Astrocyte (in vitro differentiated cells and primary cell): Measurements from ENCODE around the gene STXBP5. TPM values are rescaled to one million over a fixed set of nuclear protein-coding genes. Genes with fewer than 3 reads are reported as not detected.
A peak's percentile ranks its signal among the peaks of the same experiment; 100 is the strongest.

Experiments
- DNase-seq: peaks from one replicate; pipeline ENCODE4 v3.0.0-alpha.2; 2010; ENCODE audit warnings: low read depth
- FAIRE-seq: peaks from 2 replicates; lab custom pipeline; 2011; peaks lifted over from hg19 to GRCh38; lab: Jason Lieb, UNC
- H2AFZ ChIP-seq: 2 replicates; pipeline ENCODE4 v1.6.0; 2012; ENCODE audit warnings: low read depth, low read length, inconsistent platforms
- H3K27ac ChIP-seq: 2 replicates; pipeline ENCODE4 v1.5.1; 2011; ENCODE audit warnings: low read depth, low read length, inconsistent platforms
- H3K27me3 ChIP-seq: 2 replicates; pipeline ENCODE4 v1.6.0; 2011; ENCODE audit warnings: low read length, inconsistent platforms; ENCODE audit not compliant: insufficient read depth
- H3K36me3 ChIP-seq: 2 replicates; pipeline ENCODE4 v1.5.1; 2011; ENCODE audit warnings: low read length, inconsistent platforms; ENCODE audit not compliant: insufficient read depth
- H3K4me1 ChIP-seq: 2 replicates; pipeline ENCODE4 v1.5.1; 2011; ENCODE audit warnings: low read length, inconsistent platforms; ENCODE audit not compliant: insufficient read depth
- H3K4me2 ChIP-seq: 2 replicates; pipeline ENCODE4 v1.6.0; 2012; ENCODE audit warnings: low read length, inconsistent platforms
- H3K4me3 ChIP-seq: 2 replicates; pipeline ENCODE4 v1.5.1; 2011; ENCODE audit warnings: low read depth, mild to moderate bottlenecking, low read length, inconsistent platforms; ENCODE audit not compliant: insufficient read depth
- H3K79me2 ChIP-seq: 2 replicates; pipeline ENCODE4 v1.6.0; 2012; ENCODE audit warnings: mild to moderate bottlenecking, low read length, inconsistent platforms; ENCODE audit not compliant: insufficient read depth
- H3K9ac ChIP-seq: 2 replicates; pipeline ENCODE4 v1.6.0; 2012; ENCODE audit warnings: mild to moderate bottlenecking, low read length, inconsistent platforms
- H3K9me3 ChIP-seq: 2 replicates; pipeline ENCODE4 v1.5.1; 2012; ENCODE audit warnings: low read depth, mild to moderate bottlenecking, low read length, inconsistent platforms; ENCODE audit not compliant: insufficient read depth
- H4K20me1 ChIP-seq: 2 replicates; pipeline ENCODE4 v1.6.0; 2012; ENCODE audit warnings: low read length, inconsistent platforms; ENCODE audit not compliant: insufficient read depth
- H3K27ac Mint-ChIP-seq: one replicate; pipeline ENCODE4 v1.8.0; 2021; ENCODE audit warnings: mild to moderate bottlenecking, mixed read lengths; ENCODE audit not compliant: unreplicated experiment
- H3K27me3 Mint-ChIP-seq: one replicate; pipeline ENCODE4 v1.8.0; 2021; ENCODE audit warnings: low read depth, mixed read lengths; ENCODE audit not compliant: unreplicated experiment
- H3K36me3 Mint-ChIP-seq: one replicate; pipeline ENCODE4 v1.8.0; 2021; ENCODE audit warnings: low read depth, mixed read lengths; ENCODE audit not compliant: unreplicated experiment
- H3K4me1 Mint-ChIP-seq: one replicate; pipeline ENCODE4 v1.8.0; 2021; ENCODE audit warnings: low read depth, mixed read lengths; ENCODE audit not compliant: unreplicated experiment
- H3K4me3 Mint-ChIP-seq: one replicate; pipeline ENCODE4 v1.8.0; 2021; ENCODE audit warnings: mild to moderate bottlenecking, moderate library complexity, mixed read lengths; ENCODE audit not compliant: unreplicated experiment
- H3K9me3 Mint-ChIP-seq: one replicate; pipeline ENCODE4 v1.8.0; 2021; ENCODE audit warnings: mild to moderate bottlenecking, mixed read lengths; ENCODE audit not compliant: unreplicated experiment
- EZH2 ChIP-seq: IDR thresholded peaks from 2 replicates; pipeline ENCODE4 v1.6.1; 2012; ENCODE audit warnings: mild to moderate bottlenecking, low read length, inconsistent platforms; ENCODE audit not compliant: insufficient read depth
- total RNA-seq: library from RNA; stranded (reverse); gene quantifications from 2 replicates; pipeline ENCODE4 v1.2.1, GENCODE V29; 2021
- TF ChIP-seq, protein P1 (sequence below): IDR thresholded peaks from 2 replicates; pipeline ENCODE4 v1.5.1; 2011; ENCODE audit warnings: low read depth, mild to moderate bottlenecking, inconsistent platforms, low read length, moderate library complexity; ENCODE audit not compliant: insufficient read depth

STXBP5 gene
- total RNA-seq, 1 donor from 2014 or later: 25.7 TPM

DNA sequence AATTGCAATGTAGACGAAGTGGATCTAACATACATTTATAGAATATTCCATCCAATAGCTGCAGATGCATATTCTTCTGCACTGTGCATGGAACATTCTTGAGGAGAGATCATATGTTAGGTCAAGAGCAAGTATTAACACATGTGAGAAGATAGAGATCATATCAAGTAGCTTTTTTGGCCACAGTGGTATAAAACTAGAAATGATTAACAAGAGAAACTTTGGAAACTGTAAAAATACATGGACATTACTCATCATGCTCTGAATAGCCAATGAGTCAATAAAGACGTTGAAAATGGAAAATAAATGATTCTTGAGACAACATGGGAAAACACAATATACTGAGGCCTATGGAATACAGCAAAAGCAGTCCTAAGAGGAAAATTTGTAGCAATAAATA lies 94.2 kb downstream of the STXBP5 start:
- no peaks in the 10 kb centered on the region for H3K4me1 Mint-ChIP-seq
- peaks cover 26% of the 10 kb centered on the region for H3K9me3 Mint-ChIP-seq
- Histone ChIP-seq H3K79me2 (no peaks in the 10 kb centered on the region), H3K4me2 (no peak overlapping the region), H3K36me3 (no peaks in the 10 kb centered on the region), H3K27me3 (no peaks in the 10 kb centered on the region), H2AFZ (no peak overlapping the region), H3K4me3 (no peak overlapping the region), H4K20me1 (no peaks in the 10 kb centered on the region), H3K4me1 (no peaks in the 10 kb centered on the region), H3K27ac (no peak overlapping the region), H3K9ac (no peak overlapping the region), H3K9me3 (no peaks in the 10 kb centered on the region)
- no peak overlapping the region for H3K27ac Mint-ChIP-seq
- H3K4me3 Mint-ChIP-seq: no peak overlapping the region
- DNase-seq (no peak), FAIRE-seq (peak; percentile 62)
- TF ChIP-seq EZH2: no peak
- TF ChIP-seq, protein P1, sequence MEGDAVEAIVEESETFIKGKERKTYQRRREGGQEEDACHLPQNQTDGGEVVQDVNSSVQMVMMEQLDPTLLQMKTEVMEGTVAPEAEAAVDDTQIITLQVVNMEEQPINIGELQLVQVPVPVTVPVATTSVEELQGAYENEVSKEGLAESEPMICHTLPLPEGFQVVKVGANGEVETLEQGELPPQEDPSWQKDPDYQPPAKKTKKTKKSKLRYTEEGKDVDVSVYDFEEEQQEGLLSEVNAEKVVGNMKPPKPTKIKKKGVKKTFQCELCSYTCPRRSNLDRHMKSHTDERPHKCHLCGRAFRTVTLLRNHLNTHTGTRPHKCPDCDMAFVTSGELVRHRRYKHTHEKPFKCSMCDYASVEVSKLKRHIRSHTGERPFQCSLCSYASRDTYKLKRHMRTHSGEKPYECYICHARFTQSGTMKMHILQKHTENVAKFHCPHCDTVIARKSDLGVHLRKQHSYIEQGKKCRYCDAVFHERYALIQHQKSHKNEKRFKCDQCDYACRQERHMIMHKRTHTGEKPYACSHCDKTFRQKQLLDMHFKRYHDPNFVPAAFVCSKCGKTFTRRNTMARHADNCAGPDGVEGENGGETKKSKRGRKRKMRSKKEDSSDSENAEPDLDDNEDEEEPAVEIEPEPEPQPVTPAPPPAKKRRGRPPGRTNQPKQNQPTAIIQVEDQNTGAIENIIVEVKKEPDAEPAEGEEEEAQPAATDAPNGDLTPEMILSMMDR: no peak
- H3K36me3 Mint-ChIP-seq: peaks cover 54% of the 10 kb centered on the region
- H3K27me3 Mint-ChIP-seq: no peaks in the 10 kb centered on the region

DNA sequence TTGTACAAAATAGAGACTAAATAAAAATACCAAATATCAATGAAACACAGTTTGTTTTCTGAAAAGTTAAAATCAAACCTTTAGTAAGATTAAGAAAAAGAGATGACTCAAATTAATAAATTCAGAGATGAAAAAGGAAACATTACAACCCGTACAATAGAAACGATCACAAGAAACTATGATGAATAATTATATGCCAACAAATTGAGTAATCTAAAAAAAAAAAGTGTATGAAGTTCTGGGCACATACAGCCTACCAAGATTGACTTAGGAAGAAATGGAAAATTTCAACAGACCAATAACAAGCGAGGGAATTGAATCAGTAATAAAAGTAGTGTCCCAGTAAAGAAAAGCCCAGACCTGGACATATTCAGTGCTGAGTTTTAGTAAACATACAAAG lies 94.8 kb downstream of the STXBP5 start:
- DNase-seq: no peak
- Mint-ChIP-seq H3K27me3 (no peaks in the 10 kb centered on the region), H3K4me3 (no peak overlapping the region), H3K9me3 (peaks cover 30% of the 10 kb centered on the region), H3K36me3 (peaks cover 56% of the 10 kb centered on the region), H3K27ac (no peak overlapping the region), H3K4me1 (no peaks in the 10 kb centered on the region)
- FAIRE-seq: no peak
- Histone ChIP-seq H3K79me2 (no peaks in the 10 kb centered on the region), H3K27ac (no peak overlapping the region), H4K20me1 (no peaks in the 10 kb centered on the region), H3K4me3 (no peak overlapping the region), H3K4me2 (no peak overlapping the region), H2AFZ (no peak overlapping the region), H3K27me3 (no peaks in the 10 kb centered on the region), H3K36me3 (no peaks in the 10 kb centered on the region), H3K4me1 (no peaks in the 10 kb centered on the region), H3K9ac (no peak overlapping the region), H3K9me3 (no peaks in the 10 kb centered on the region)
- TF ChIP-seq, protein P1: no peak
- TF ChIP-seq EZH2: no peak

DNA sequence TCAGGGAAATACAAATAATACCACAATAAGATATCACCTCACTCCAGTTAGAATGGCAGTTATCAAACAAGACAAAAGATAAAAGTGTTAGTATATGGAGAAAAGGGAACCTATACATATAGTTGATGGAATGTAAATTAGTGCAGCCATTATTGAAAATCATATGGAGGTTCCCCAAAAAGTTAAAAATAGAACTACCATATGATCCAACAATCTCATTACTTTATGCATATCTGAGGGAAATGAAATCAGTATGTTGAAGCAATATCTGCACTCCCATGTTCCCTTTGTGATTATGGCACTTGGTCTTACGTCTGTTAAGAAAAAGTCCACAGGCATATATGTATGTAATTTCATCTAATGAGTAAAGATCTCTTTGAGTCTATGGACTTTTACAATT lies 96.9 kb downstream of the STXBP5 start:
- H3K4me3 ChIP-seq: no peak overlapping the region
- H3K4me1 ChIP-seq: no peaks in the 10 kb centered on the region
- H4K20me1 ChIP-seq: no peaks in the 10 kb centered on the region
- no peak overlapping the region for H3K9ac ChIP-seq
- no peak overlapping the region for H3K4me2 ChIP-seq
- no peak overlapping the region for H3K27ac Mint-ChIP-seq
- H3K36me3 Mint-ChIP-seq: peaks cover 55% of the 10 kb centered on the region
- FAIRE-seq (no peak), DNase-seq (no peak)
- H3K79me2 ChIP-seq: no peaks in the 10 kb centered on the region
- no peak overlapping the region for H3K27ac ChIP-seq
- H3K27me3 ChIP-seq: no peaks in the 10 kb centered on the region
- H3K9me3 ChIP-seq: no peaks in the 10 kb centered on the region
- H3K4me1 Mint-ChIP-seq: no peaks in the 10 kb centered on the region
- peaks cover 32% of the 10 kb centered on the region for H3K9me3 Mint-ChIP-seq
- no peak overlapping the region for H3K4me3 Mint-ChIP-seq
- no peaks in the 10 kb centered on the region for H3K36me3 ChIP-seq
- H2AFZ ChIP-seq: no peak overlapping the region
- no peak for TF ChIP-seq EZH2
- TF ChIP-seq, protein P1: no peak
- no peaks in the 10 kb centered on the region for H3K27me3 Mint-ChIP-seq
